SK-N-SH (cell line): Measurements from ENCODE around the gene MSANTD3. TPM values are rescaled to one million over a fixed set of nuclear protein-coding genes. Genes with fewer than 3 reads are reported as not detected.

ENCODE experiments used
- CTCF ChIA-PET: fragments of 300-600, 350-600 bp; formaldehyde crosslinking; extraction: SDS; loops from one replicate; lab custom pipeline; 2021; lab: Yijun Ruan, JAX
- POLR2A ChIA-PET: fragments of 350-600 bp; sonication (Branson Sonifier 250); formaldehyde crosslinking; extraction: SDS; loops from one replicate; lab custom pipeline; 2020; ENCODE audit warnings: antibody characterized with exemption, inconsistent platforms; lab: Yijun Ruan, JAX
- DNase-seq: peaks from one replicate; pipeline ENCODE4 v3.0.0; 2012
- H2AFZ ChIP-seq: fragments of 200-600 bp; sonication (generic); 2 replicates; pipeline ENCODE4 v1.8.1; 2016; ENCODE audit warnings: antibody characterized with exemption, mild to moderate bottlenecking, low read depth
- H3F3A ChIP-seq: fragments of 200-600 bp; sonication (generic); replicated peaks from 2 replicates; pipeline ENCODE3; 2016; ENCODE audit warnings: antibody characterized with exemption, mild to moderate bottlenecking; ENCODE audit not compliant: insufficient read depth
- H3K27ac ChIP-seq, 2 experiments: fragments of 200-500 bp in 1 of 2; fragments of 200-600 bp in 1 of 2; sonication (Bioruptor generic) in 1 of 2; sonication (generic), shearing (Covaris generic) in 1 of 2; 2 replicates each; pipeline versions ENCODE4 v1.5.1 to v1.6.1; 2014 to 2016; ENCODE audit warnings: low read depth in 2 of 2, inconsistent platforms in 1 of 2, low read length in 1 of 2, mild to moderate bottlenecking in 1 of 2, mixed read lengths in 1 of 2
- H3K27me3 ChIP-seq: fragments of 200-600 bp; sonication (generic), shearing (Covaris generic); 2 replicates; pipeline ENCODE4 v1.6.1; 2016; ENCODE audit warnings: mixed run types; ENCODE audit not compliant: insufficient read depth
- H3K36me3 ChIP-seq, 2 experiments: fragments of 200-500 bp in 1 of 2; fragments of 200-600 bp in 1 of 2; sonication (Bioruptor generic) in 1 of 2; sonication (generic) in 1 of 2; replicated peaks in 1 of 2; 2 replicates each; pipeline versions ENCODE3 to v1.5.1; 2014 to 2016; ENCODE audit warnings: low read length in 1 of 2, mild to moderate bottlenecking in 1 of 2; ENCODE audit not compliant: insufficient read depth in 2 of 2, control insufficient read depth in 1 of 2
- H3K4me1 ChIP-seq, 2 experiments: fragments of 200-500 bp in 1 of 2; fragments of 200-600 bp in 1 of 2; sonication (Bioruptor generic) in 1 of 2; sonication (generic), shearing (Covaris generic) in 1 of 2; 2 replicates each; pipeline versions ENCODE4 v1.5.1 to v1.6.1; 2014 to 2016; ENCODE audit warnings: low read depth in 1 of 2, low read length in 1 of 2, mixed run types in 1 of 2; ENCODE audit not compliant: insufficient read depth in 2 of 2, control insufficient read depth in 1 of 2
- H3K4me2 ChIP-seq: fragments of 200-600 bp; sonication (generic), shearing (Covaris generic); 2 replicates; pipeline ENCODE4 v1.6.1; 2017; ENCODE audit warnings: mixed run types
- H3K4me3 ChIP-seq, 2 experiments: fragments of 200-500 bp in 1 of 2; fragments of 200-600 bp in 1 of 2; sonication (Bioruptor generic) in 1 of 2; sonication (generic), shearing (Covaris generic) in 1 of 2; 2 replicates each; pipeline versions ENCODE4 v1.5.1 to v1.8.1; 2014 to 2016; ENCODE audit warnings: low read depth in 2 of 2, inconsistent platforms in 1 of 2, low read length in 1 of 2, mild to moderate bottlenecking in 1 of 2, mixed read lengths in 1 of 2, moderate library complexity in 1 of 2
- H3K79me2 ChIP-seq: fragments of 200-600 bp; sonication (generic); 2 replicates; pipeline ENCODE4 v1.8.1; 2017; ENCODE audit warnings: mild to moderate bottlenecking; ENCODE audit not compliant: insufficient read depth
- H3K9ac ChIP-seq: fragments of 200-600 bp; sonication (generic); 2 replicates; pipeline ENCODE4 v1.6.1; 2017; ENCODE audit warnings: mixed run types
- H3K9me2 ChIP-seq: fragments of 200-600 bp; sonication (generic); 2 replicates; pipeline ENCODE4 v1.6.1; 2017; ENCODE audit warnings: mixed run types
- H3K9me3 ChIP-seq: fragments of 200-600 bp; sonication (generic); 2 replicates; pipeline ENCODE4 v1.6.1; 2017; ENCODE audit warnings: mixed run types, mild to moderate bottlenecking, moderate library complexity
- H4K20me1 ChIP-seq: fragments of 200-600 bp; sonication (generic); 2 replicates; pipeline ENCODE4 v1.6.1; 2017; ENCODE audit warnings: mild to moderate bottlenecking, mixed run types; ENCODE audit not compliant: insufficient read depth
- ELF1 ChIP-seq: IDR thresholded peaks from 2 replicates; pipeline ENCODE4 v1.4.0; 2012
- EP300 ChIP-seq, 2 experiments: IDR thresholded peaks; 2 replicates each; pipeline versions ENCODE4 v1.4.0 to v1.6.1; 2012; ENCODE audit warnings: borderline replicate concordance in 1 of 2, low read depth in 1 of 2, low read length in 1 of 2
- FOSL2 ChIP-seq: IDR thresholded peaks from 2 replicates; pipeline ENCODE4 v1.4.0; 2012; ENCODE audit warnings: low read depth, mild to moderate bottlenecking, moderate library complexity, borderline replicate concordance
- JUND ChIP-seq: IDR thresholded peaks from 2 replicates; pipeline ENCODE4 v1.4.0; 2012
- MXI1 ChIP-seq: IDR thresholded peaks from 2 replicates; pipeline ENCODE4 v1.6.1; 2012; ENCODE audit warnings: mild to moderate bottlenecking, low read depth, low read length, improper control_type of control experiment
- POLR2AphosphoS5 ChIP-seq: IDR thresholded peaks from 2 replicates; pipeline ENCODE4 v1.6.1; 2012; ENCODE audit warnings: low read depth, low read length
- RAD21 ChIP-seq: IDR thresholded peaks from 2 replicates; pipeline ENCODE4 v1.6.1; 2012; ENCODE audit warnings: mild to moderate bottlenecking, low read length
- RCOR1 ChIP-seq: fragments of 150-350 bp; IDR thresholded peaks from 2 replicates; pipeline ENCODE4 v1.6.1; 2017; ENCODE audit warnings: antibody characterized with exemption, low read length
- SIN3A ChIP-seq: IDR thresholded peaks from 2 replicates; pipeline ENCODE4 v1.6.1; 2012; ENCODE audit warnings: low read depth, mild to moderate bottlenecking, low read length, moderate library complexity, borderline replicate concordance
- TAF1 ChIP-seq: IDR thresholded peaks from 2 replicates; pipeline ENCODE4 v1.6.1; 2012; ENCODE audit warnings: low read depth, mild to moderate bottlenecking, low read length, moderate library complexity, borderline replicate concordance
- TEAD4 ChIP-seq: IDR thresholded peaks from 2 replicates; pipeline ENCODE4 v1.4.0; 2012; ENCODE audit warnings: mild to moderate bottlenecking, borderline replicate concordance; ENCODE audit not compliant: insufficient read depth
- YY1 ChIP-seq: IDR thresholded peaks from 2 replicates; pipeline ENCODE4 v1.4.0; 2012; ENCODE audit warnings: low read depth, mild to moderate bottlenecking
- WGBS: methylation state at CpG from one replicate; pipeline ENCODE4 v1.1.6; 2017; ENCODE audit warnings: low lambda C conversion rate; 5-methylcytosine and 5-hydroxymethylcytosine counted together
- polyA plus RNA-seq, 3 experiments: library from polyadenylated mRNA; depleted of rRNA; stranded (reverse); fragments of >200 nt; gene quantifications; 2 replicates each; pipeline ENCODE4 v1.2.3, GENCODE V29; 2012
- TF ChIP-seq, protein P1 (sequence below): fragments of 150-350 bp; IDR thresholded peaks from 2 replicates; pipeline ENCODE4 v1.6.1; 2017; ENCODE audit warnings: antibody characterized with exemption, low read length, low read depth, borderline replicate concordance
- TF ChIP-seq, protein P2 (sequence below): IDR thresholded peaks from 2 replicates; pipeline ENCODE4 v1.6.1; 2012; ENCODE audit warnings: mild to moderate bottlenecking, low read depth, low read length, moderate library complexity
- TF ChIP-seq, protein P3 (sequence below): IDR thresholded peaks from 2 replicates; pipeline ENCODE4 v1.4.0; 2012; ENCODE audit warnings: low read depth
- TF ChIP-seq, protein P4 (sequence below): IDR thresholded peaks from 2 replicates; pipeline ENCODE4 v1.4.0; 2012; ENCODE audit warnings: low read depth, borderline replicate concordance
- TF ChIP-seq, protein P5 (sequence below): fragments of 200-600 bp; sonication (generic); IDR thresholded peaks from 2 replicates; pipeline ENCODE4 v1.6.1; 2017; ENCODE audit warnings: antibody characterized with exemption, mild to moderate bottlenecking, moderate library complexity

Gene MSANTD3, protein sequence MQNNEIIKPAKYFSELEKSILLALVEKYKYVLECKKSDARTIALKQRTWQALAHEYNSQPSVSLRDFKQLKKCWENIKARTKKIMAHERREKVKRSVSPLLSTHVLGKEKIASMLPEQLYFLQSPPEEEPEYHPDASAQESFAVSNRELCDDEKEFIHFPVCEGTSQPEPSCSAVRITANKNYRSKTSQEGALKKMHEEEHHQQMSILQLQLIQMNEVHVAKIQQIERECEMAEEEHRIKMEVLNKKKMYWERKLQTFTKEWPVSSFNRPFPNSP
- 42.3 and 48.3 TPM in 2 replicates for polyA plus RNA-seq (2012; rRNA removed)
- 49.4 and 49.6 TPM in 2 replicates for polyA plus RNA-seq (2012; cell fraction: cytosol; rRNA removed)
- polyA plus RNA-seq (2012; cell fraction: nucleus; rRNA removed), result 25.6 TPM in 2 replicates

DNA sequence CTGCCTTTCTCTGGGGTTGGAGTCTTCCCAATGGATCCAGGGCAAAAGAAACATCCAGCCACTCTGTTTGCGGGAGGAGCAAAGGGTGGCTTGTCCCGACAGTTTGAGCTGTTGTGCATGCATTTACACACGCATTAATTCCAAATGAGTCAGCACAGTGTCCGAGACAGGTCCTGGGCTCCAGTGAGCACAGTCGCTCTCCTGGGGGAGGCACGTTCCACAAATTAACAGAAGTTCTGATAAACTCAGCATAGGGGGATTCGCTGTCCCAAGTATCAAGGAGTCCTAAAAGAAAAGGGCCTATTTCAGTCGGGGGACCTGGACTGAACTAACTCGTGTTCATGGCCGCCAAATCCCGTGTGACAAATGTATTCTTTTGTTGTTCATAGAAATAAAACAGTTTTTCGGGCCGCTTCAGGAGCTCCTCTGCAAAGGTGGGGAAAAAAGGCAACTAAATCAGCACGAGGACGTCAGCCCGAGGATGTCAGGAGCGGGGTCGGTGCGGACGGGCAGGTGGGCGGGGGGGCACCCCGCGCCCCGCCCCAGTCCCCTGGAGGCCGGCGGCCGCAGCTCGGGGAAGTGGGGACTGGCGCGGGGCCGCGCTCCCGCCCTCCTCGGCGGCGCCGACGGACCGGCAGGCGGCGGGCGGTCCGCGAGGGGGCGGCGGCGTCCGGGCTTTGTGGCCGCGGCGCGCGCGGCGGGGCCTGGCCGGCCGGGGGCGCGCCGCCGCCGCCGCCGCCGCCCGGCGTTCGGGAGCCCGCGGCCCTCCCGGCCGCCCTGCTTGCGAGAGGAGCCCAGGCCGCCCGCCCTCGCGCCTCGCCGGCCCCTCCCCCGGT is at the start of gene MSANTD3:
Gene MSANTD3, plus strand, starts transcription at position 614 of the 836 bp plus-strand sequence. CDS start 14,796 bp downstream, outside the sequence.
- 2% methylated on average over 16 of the region's 80 CpGs for WGBS
- Histone ChIP-seq H3F3A (peaks cover 37% of the 10 kb centered on the region), H2AFZ (peak within 1 kb of the TSS; percentile 86), H3K36me3 (peaks cover 0 to 5% of the 10 kb centered on the region in 2 experiments), H3K27me3 (no peaks in the 10 kb centered on the region), H3K4me1 (peaks cover 9 to 22% of the 10 kb centered on the region in 2 experiments; a peak in 3 of 4 replicates), H3K27ac (peak within 1 kb of the TSS; percentile 92 to 99), H3K9ac (peak within 1 kb of the TSS; percentile 97), H3K4me3 (peak within 1 kb of the TSS; percentile 73 to 88), H3K79me2 (peaks cover 48% of the 10 kb centered on the region), H3K4me2 (peak within 1 kb of the TSS; percentile 98), H3K9me3 (no peaks in the 10 kb centered on the region), H3K9me2 (no peaks in the 10 kb centered on the region), H4K20me1 (no peaks in the 10 kb centered on the region)
- TF ChIP-seq SIN3A (peak; percentile 25; the same call in 1 of the 2 replicates), YY1 (peak; percentile 53; the same call in 1 of the 2 replicates), ELF1 (no peak), POLR2AphosphoS5 (peak; percentile 52; the same call in 1 of the 2 replicates), EP300 (IDR thresholded peaks at IDR 0.05; ENCODE audit: borderline replicate concordance in 1 of 2, low read depth in 1 of 2, low read length in 1 of 2) (peak in 1 of 2 experiments; percentile 14; a peak in 1 of 4 replicates), JUND (peak; percentile 66), TAF1 (peak; percentile 17; the same call in 1 of the 2 replicates), RAD21 (0 out of 2 replicates have a peak, but pooled peaks have one; percentile 1), RCOR1 (no peak), FOSL2 (peak; percentile 69), TEAD4 (no peak), MXI1 (peak; percentile 57; the same call in 1 of the 2 replicates)
- TF ChIP-seq, protein P1, sequence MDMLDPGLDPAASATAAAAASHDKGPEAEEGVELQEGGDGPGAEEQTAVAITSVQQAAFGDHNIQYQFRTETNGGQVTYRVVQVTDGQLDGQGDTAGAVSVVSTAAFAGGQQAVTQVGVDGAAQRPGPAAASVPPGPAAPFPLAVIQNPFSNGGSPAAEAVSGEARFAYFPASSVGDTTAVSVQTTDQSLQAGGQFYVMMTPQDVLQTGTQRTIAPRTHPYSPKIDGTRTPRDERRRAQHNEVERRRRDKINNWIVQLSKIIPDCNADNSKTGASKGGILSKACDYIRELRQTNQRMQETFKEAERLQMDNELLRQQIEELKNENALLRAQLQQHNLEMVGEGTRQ, result no peak
- TF ChIP-seq, protein P2, sequence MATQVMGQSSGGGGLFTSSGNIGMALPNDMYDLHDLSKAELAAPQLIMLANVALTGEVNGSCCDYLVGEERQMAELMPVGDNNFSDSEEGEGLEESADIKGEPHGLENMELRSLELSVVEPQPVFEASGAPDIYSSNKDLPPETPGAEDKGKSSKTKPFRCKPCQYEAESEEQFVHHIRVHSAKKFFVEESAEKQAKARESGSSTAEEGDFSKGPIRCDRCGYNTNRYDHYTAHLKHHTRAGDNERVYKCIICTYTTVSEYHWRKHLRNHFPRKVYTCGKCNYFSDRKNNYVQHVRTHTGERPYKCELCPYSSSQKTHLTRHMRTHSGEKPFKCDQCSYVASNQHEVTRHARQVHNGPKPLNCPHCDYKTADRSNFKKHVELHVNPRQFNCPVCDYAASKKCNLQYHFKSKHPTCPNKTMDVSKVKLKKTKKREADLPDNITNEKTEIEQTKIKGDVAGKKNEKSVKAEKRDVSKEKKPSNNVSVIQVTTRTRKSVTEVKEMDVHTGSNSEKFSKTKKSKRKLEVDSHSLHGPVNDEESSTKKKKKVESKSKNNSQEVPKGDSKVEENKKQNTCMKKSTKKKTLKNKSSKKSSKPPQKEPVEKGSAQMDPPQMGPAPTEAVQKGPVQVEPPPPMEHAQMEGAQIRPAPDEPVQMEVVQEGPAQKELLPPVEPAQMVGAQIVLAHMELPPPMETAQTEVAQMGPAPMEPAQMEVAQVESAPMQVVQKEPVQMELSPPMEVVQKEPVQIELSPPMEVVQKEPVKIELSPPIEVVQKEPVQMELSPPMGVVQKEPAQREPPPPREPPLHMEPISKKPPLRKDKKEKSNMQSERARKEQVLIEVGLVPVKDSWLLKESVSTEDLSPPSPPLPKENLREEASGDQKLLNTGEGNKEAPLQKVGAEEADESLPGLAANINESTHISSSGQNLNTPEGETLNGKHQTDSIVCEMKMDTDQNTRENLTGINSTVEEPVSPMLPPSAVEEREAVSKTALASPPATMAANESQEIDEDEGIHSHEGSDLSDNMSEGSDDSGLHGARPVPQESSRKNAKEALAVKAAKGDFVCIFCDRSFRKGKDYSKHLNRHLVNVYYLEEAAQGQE, result 0 out of 2 replicates have a peak, but pooled peaks have one; percentile 5
- TF ChIP-seq, protein P3, sequence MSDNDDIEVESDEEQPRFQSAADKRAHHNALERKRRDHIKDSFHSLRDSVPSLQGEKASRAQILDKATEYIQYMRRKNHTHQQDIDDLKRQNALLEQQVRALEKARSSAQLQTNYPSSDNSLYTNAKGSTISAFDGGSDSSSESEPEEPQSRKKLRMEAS, result peak; percentile 63
- TF ChIP-seq, protein P4, sequence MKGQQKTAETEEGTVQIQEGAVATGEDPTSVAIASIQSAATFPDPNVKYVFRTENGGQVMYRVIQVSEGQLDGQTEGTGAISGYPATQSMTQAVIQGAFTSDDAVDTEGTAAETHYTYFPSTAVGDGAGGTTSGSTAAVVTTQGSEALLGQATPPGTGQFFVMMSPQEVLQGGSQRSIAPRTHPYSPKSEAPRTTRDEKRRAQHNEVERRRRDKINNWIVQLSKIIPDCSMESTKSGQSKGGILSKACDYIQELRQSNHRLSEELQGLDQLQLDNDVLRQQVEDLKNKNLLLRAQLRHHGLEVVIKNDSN, result no peak
- TF ChIP-seq, protein P5, sequence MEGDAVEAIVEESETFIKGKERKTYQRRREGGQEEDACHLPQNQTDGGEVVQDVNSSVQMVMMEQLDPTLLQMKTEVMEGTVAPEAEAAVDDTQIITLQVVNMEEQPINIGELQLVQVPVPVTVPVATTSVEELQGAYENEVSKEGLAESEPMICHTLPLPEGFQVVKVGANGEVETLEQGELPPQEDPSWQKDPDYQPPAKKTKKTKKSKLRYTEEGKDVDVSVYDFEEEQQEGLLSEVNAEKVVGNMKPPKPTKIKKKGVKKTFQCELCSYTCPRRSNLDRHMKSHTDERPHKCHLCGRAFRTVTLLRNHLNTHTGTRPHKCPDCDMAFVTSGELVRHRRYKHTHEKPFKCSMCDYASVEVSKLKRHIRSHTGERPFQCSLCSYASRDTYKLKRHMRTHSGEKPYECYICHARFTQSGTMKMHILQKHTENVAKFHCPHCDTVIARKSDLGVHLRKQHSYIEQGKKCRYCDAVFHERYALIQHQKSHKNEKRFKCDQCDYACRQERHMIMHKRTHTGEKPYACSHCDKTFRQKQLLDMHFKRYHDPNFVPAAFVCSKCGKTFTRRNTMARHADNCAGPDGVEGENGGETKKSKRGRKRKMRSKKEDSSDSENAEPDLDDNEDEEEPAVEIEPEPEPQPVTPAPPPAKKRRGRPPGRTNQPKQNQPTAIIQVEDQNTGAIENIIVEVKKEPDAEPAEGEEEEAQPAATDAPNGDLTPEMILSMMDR, result peak; percentile 13; the same call in 1 of the 2 replicates
- ChIA-PET POLR2A (interaction anchor here (0.7 to 2.3 kb wide), 4 partner anchors 15 to 606 kb away, joined by 3 to 14 read pairs (median 3); partner anchors contain the start of gene TEX10), CTCF (interaction anchor here (0.7 to 3.5 kb wide), 4 partner anchors 9 to 56 kb away, joined by 4 to 29 read pairs (median 6); no protein-coding TSS in a partner anchor)
- peak; percentile 94 for DNase-seq
